ENCODE measurements around the gene TBC1D22A.
A peak's percentile ranks its signal among the peaks of the same experiment; 100 is the strongest.

DNA sequence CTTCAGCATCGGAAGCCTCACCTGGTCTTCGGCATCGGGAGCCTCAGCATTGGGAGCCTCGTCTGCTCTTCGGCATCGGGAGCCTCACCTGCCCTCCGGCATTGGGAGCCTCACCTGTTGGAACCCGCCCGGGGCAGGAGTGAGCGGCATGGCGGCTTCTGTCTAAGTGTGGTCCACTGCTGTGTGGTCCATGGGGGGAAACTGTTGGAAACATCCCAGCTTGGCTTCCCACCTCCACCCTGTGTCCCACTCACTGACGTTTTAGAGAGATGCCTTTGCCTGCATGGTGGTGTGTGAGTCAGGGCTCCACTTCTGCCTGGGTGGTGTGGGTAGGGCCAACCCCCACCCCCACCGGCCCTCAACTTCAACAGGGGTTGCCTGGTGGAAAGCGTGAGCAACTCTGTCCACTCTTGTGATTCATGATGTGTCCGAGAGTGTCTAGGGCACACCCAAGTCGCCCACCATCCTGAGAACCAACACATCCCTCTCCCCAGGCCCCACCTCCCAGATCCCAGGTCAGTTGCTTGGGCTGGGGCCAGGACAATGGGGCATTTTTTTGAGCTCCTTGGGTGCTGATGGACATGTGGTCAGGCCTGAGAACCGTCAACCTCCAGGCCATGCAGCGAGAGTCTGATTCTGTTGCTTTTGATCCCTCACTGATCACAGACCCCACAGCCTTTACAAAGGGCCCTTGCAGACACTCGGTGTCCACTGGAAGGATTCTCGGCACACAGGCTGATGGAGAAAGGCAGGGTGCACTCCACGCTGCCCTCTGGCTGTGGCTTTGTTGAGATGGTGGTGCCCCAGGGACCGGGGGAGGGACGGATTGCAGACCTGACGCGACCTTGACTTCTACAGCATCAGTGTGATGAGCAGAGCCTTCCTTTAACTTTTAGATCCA is 406.7 kb downstream of the TBC1D22A start:
- TF ChIP-seq, protein P1, sequence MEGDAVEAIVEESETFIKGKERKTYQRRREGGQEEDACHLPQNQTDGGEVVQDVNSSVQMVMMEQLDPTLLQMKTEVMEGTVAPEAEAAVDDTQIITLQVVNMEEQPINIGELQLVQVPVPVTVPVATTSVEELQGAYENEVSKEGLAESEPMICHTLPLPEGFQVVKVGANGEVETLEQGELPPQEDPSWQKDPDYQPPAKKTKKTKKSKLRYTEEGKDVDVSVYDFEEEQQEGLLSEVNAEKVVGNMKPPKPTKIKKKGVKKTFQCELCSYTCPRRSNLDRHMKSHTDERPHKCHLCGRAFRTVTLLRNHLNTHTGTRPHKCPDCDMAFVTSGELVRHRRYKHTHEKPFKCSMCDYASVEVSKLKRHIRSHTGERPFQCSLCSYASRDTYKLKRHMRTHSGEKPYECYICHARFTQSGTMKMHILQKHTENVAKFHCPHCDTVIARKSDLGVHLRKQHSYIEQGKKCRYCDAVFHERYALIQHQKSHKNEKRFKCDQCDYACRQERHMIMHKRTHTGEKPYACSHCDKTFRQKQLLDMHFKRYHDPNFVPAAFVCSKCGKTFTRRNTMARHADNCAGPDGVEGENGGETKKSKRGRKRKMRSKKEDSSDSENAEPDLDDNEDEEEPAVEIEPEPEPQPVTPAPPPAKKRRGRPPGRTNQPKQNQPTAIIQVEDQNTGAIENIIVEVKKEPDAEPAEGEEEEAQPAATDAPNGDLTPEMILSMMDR (IDR thresholded peaks at IDR 0.05): peak in 2 of 6 experiments; percentile 14 to 22
- no peak for TF ChIP-seq POLR2A (IDR thresholded peaks at IDR 0.05)
- TF ChIP-seq POLR2AphosphoS5 (IDR thresholded peaks at IDR 0.05): no peak
- TF ChIP-seq EP300 (IDR thresholded peaks at IDR 0.05): no peak

Data from upper lobe of left lung (tissue), 4 donors.